GM12892 (cell line): Measurements from ENCODE around the gene TMCC1.
A peak's percentile ranks its signal among the peaks of the same experiment; 100 is the strongest.
"Not testable (repeated sequence)": the region's sequence is repeated elsewhere in the genome, so short reads cannot be mapped to it uniquely, and the experiment has no call there.

ENCODE experiments used
- DNase-seq: peaks from one replicate; pipeline ENCODE4 v3.0.0; 2011; ENCODE audit not compliant: insufficient read length
- FAIRE-seq: peaks from 2 replicates; lab custom pipeline; 2011; peaks lifted over from hg19 to GRCh38; lab: Jason Lieb, UNC
- POLR2A ChIP-seq: IDR thresholded peaks from 2 replicates; pipeline ENCODE4 v1.6.1; 2011; ENCODE audit warnings: low read depth, low read length, control low read depth
- POLR2AphosphoS5 ChIP-seq: IDR thresholded peaks from 2 replicates; pipeline ENCODE4 v1.6.1; 2011; ENCODE audit warnings: low read depth, low read length, control low read depth
- TAF1 ChIP-seq: IDR thresholded peaks from 2 replicates; pipeline ENCODE4 v1.6.1; 2011; ENCODE audit warnings: low read depth, mild to moderate bottlenecking, control low read depth, low read length, borderline replicate concordance

The TMCC1 gene

DNA sequence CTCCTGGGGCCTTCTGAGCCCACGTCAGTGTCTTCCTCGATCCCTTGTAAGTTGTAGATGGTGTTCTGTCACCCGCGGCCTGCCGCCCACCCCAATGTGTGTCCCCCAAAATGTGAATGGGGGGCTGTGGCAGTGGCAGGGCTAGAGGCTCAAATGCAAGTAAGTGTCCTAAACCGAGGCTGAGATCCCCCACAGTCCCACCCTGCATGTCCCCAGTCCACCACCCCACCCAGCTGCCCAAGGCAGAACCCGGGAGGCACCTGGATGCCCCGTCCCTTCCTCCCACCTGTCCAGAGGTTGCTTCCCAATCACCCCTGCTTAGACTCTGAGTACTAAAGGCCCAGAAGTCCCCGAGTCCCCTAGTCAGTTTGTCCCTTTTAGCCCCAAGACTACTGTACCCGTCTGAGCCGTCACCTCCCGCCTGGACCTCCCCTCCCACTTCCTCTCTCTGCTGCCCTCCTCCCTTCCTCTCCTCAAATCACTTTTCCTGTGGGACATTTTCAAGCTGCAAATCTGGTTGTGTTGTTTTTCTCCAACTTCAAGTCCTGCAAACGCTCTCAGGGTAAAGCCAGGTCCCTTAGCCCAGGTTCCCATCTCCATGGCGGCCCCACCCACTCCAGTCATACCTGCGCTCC lies 275.2 kb downstream of the TMCC1 start:
- FAIRE-seq (peak; percentile 61), DNase-seq (no peak)
- no peak for TF ChIP-seq POLR2A
- no peak for TF ChIP-seq TAF1
- TF ChIP-seq POLR2AphosphoS5, result no peak

DNA sequence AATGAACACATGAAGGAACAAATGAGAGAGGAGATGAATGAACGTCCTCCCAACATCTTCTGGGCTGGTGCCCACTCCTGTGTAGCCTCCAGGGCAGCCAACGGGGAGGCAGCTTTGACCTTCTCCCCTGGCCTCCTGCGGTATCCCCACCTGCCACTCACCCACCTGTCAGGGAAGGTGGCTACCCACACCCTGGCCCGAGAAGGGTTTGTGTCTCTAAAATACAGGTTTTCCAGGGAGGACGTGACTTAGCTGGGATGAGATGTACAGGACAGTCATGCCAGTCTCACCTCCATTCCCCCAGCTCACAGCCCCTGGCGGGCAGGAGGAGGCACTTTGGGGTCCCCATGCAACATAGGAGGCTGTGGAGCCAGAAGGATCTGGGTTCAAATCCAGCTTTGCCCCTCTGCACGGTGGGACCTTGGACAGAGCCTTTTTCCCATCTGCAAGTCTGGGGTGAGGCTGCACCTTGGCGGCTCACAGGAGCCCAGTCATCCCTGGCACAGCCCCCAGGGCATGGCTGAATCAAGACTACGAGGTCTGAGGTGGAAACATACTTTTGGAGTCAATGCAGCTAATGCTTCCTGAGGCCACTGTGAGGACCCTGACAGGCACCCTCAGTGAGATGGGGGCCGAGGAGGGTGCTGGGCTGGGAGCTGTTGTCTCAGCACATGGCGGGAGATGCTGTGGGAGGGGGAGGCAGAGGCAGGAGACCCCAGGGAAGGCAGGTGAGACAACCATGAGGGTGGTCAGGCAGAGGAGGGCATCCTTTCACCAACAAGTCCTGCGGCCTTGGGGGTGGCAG lies 275.9 kb downstream of the TMCC1 start:
- peak; percentile 46 for FAIRE-seq
- TF ChIP-seq TAF1, result no peak
- TF ChIP-seq POLR2A, result no peak
- TF ChIP-seq POLR2AphosphoS5, result no peak

DNA sequence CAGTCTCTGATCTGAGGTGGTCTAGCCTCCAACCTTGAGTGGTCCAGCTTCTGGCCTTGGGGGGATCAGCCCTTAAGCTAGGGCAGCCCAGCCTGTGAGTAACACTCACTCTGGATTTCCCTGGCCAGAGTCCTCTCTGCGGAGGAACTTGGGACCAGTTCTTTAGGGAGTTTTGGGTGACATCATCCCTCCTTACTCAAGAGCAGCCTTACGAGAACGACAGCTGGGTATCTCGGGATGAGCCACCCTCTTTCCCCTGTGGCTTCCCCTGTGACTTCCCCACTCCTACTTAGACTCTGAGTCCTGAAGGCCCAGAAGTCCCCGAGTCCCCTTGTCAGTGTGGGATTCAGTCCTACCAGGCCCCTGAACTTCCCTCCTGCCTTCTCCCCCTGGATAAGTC lies 276.8 kb downstream of the TMCC1 start:
- TF ChIP-seq POLR2A (no peak), TAF1 (no peak), POLR2AphosphoS5 (no peak)
- DNase-seq (no peak), FAIRE-seq (peak; percentile 87)

More for the DNA sequence above, 275.9 kb downstream of the TMCC1 start:
- DNase-seq, result no peak

DNA sequence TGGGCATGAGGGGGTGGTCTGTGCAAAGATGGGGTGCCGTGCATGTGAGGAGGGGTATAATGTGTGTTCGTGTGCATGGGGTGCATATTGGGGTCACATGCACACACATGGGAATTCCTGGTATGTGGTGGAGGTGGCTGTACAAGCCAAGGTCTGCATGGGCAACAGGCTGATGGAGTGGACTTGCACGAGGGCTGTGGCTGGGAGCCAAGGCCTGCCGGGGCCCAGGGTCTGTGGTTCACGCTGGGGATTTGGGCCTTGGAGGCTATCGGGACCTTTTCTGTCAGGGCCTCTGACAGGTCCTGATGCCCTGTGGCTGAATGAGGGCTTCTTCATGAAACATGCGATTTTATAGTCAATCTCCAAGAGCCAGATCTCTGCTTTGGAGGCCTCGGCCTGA lies 277.2 kb downstream of the TMCC1 start:
- FAIRE-seq (no peak), DNase-seq (no peak)
- TF ChIP-seq TAF1 (no peak), POLR2AphosphoS5 (no peak), POLR2A (no peak)

DNA sequence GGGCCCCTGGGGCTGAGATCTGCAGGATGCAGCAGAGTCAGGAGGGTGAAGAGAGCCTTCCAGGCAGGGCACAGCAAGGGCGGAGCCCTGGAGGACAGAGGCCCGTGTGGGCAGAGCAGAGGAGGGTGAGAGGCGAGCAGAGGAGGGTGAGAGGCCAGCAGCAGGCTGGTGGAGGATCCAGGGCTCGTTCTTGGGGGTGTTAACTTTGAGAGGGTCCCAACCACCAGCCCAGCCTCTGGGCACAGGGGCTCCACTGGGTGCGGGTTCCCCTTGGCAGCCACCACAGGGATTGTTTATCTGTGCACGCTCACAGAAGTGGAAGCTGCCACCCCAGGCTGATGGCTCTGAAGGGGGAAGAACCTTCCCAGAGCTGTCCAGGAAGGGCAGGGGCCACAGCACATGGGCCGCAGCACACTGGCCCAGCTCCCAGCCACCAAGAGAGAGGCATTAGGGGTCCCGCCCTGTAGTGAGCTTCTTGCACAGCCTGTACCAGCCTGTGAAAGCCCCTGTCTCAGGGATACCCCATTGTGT lies 277.7 kb downstream of the TMCC1 start:
- no peak for DNase-seq
- no peak for TF ChIP-seq POLR2A
- TF ChIP-seq POLR2AphosphoS5, result no peak
- TF ChIP-seq TAF1, result no peak
- FAIRE-seq, result no peak

DNA sequence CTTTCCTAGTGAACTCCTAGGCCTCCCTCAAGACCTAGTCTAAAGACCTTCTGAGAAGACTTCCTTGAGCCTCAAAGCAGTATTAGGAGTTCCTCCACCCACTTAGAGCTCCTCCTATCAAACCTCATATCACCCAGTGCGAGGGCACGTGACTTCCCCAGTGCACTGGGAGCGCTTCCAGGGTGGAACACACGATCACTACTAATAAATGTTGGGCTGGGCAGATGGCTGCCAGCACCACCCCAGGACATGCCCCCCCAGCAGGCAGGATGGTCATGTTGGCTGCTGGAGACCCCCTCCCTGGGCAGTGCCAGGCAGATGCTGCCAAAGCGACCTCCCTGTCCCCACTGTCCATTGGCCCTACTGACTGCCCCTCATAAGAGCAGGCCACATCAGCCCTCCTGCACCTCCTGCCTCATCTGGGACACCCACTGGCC lies 278.6 kb downstream of the TMCC1 start:
- TF ChIP-seq POLR2A (no peak), POLR2AphosphoS5 (no peak), TAF1 (no peak)
- DNase-seq (no peak), FAIRE-seq (no peak)

DNA sequence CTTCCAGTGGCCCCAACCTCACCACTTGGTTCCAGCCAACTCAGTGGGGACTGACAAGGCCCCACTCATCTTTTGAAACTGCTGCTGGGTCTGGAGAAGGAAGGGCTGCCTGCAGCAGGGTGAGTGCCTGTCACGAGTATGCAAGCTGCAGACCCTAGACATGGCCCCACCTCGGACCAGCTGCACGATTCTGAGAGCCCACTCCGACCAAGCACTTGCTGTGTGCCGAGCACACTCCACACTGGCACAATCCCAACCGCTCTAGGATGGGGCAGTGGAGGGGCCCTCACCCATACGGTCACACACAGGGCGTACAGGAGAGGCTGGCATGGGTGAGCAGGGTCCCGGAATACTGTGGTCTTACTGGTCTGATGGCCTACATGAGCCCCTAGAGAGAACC lies 279.1 kb downstream of the TMCC1 start:
- DNase-seq (no peak), FAIRE-seq (no peak)
- TF ChIP-seq TAF1, result no peak
- no peak for TF ChIP-seq POLR2AphosphoS5
- no peak for TF ChIP-seq POLR2A

DNA sequence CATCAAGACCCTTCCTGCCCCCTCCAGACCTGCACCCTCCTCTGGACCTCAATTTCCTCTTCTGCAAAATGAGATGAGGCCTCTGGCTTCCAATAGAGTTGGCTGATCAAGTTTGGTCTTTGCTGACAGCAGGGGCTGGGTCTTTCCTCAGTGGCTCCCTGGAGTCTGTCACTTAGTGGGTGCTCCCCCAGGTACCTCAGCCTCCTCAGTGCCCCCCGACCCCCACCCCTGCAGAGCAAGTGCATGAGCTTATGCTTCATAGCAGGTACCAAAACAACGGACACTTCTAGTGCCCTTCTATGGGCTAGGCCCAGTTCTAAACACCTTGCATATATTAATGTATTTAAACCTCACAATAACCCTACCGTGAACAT lies 280.2 kb downstream of the TMCC1 start:
- DNase-seq (no peak), FAIRE-seq (no peak)
- no peak for TF ChIP-seq TAF1
- no peak for TF ChIP-seq POLR2AphosphoS5
- no peak for TF ChIP-seq POLR2A

DNA sequence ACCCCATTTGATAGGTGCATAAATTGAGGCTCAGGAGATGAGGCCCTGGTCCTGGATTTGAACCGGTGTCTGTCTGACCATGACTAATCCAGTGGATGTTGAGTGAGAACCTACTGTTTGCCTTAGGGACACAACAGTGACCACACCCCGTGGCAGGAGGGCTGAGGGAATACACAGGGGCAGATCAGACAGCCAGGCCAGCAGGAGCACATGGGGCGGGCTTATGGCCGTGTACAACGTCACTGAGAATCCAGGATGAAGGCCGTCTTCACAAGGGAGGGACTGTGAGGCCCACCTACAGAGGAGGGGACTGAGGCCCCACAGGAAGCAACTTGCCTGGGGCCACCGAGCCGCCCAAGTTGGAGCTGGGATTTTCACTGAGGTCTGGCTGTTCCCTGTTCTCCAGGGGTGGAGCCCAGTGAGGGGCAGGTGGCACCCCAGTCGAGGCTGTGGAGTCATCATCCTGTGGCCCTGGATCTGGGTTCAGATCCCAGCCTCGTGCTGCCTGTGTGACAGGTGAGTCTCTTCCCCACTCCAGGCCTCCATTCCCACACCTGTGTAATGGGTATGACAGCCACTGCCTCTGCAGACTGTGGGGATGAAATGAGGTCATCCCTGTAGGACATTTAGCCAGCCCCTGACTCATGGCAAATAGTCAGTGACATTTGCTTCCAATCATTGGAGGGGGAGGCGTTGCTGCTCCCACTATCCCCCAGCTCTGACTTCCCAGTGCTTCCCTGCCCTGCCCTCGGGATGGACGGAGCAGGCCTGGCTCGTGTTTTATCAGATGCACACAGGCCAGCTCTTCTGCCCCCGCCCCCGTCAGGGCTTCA lies 280.8 kb downstream of the TMCC1 start:
- FAIRE-seq (no peak), DNase-seq (no peak)
- TF ChIP-seq TAF1, result no peak
- no peak for TF ChIP-seq POLR2A
- no peak for TF ChIP-seq POLR2AphosphoS5

DNA sequence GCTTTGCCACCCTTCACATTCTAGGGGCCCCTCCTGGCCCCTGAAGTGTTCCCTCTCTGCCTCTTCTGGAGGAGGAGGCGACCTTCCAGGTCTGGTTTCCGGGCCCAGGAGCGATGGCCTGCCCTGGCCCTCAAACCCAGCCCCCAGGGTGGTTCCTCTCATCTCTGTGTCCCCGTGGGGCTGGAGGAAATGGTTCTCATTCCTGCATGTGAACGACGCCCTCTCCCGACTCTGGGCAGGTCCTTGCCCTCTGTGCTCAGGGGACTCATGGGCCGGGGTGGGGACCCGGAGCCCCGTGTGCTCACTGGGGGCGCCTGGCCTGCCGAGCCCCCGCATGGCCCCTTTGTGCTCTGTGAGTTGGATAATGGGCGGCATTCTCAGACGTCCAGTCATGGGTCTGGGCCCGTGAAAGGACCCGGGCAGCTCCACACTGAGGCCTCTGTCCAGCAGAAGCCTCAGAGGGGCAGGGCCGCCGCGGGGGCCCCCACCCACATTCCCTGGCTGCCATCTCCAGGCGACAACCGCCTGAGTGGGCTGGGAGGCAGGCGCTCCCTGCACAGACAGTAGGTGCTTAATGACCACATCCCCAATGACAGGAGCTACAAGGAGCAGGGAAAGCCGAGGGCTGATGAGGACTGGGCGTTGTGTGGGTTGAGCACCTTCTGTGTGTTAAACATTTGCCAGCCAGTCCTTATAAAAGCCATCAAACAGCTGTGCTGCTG lies 281.5 kb downstream of the TMCC1 start:
- no peak for FAIRE-seq
- no peak for TF ChIP-seq POLR2A
- no peak for DNase-seq

DNA sequence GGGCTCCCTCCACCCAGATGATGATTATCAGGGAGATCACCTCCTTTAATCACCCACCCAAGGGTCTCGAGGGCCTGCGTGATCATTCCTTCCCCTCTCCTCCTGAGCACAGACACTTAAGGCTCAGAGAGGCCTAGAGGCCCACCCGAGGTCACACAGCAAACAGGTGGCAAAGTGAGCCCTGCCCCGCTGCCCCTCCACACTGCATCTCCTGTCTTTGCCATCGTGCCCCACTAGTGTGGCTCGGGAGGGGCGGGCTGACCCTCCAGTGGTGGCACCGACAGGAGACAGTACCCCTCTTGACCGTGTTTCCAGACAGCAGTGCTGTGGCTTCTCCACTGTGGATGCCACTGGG lies 282.1 kb downstream of the TMCC1 start:
- no peak for FAIRE-seq
- TF ChIP-seq TAF1, result no peak
- no peak for TF ChIP-seq POLR2A

DNA sequence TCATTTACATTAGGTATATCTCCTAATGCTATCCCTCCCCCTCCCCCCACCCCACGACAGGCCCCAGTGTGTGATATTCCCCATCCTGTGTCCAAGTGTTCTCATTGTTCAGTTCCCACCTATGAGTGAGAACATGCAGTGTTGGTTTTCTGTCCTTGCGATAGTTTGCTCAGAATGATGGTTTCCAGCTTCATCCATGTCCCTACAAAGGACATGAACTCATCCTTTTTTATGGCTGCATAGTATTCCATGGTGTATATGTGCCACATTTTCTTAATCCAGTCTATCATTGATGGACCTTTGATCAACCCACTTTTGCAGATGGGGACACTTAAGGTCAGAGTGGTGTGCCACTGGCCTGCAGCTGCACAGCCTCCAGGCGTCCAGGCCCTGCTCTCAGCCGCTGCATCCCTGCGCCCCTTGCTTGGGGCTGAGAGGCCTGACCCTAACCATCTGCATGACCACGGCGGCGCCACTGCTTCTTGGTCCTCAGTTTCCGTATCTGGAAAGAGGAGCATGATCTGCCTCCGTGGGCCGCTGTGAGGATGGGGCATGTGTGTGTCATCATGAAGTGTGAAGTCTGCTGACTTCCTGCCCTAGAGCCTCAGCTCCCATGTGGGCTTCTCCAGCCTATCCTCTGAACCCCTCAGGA lies 282.6 kb downstream of the TMCC1 start:
- FAIRE-seq, DNase-seq: not testable (repeated sequence)

More for the DNA sequence above, 282.1 kb downstream of the TMCC1 start:
- no peak for DNase-seq
